Thyroid gland (tissue), 4 donors: ENCODE data around the gene MUC22. TPM values are rescaled to one million over a fixed set of nuclear protein-coding genes. Genes with fewer than 3 reads are reported as not detected.

ENCODE experiments used
- DNase-seq, 2 donors: peaks; one replicate each; pipeline ENCODE4 v3.0.0-alpha.2; 2019
- H3K27ac ChIP-seq, 3 donors: fragments of 200-600 bp; sonication (generic); 1 replicate in 2 of 3; 2 replicates in 1 of 3; pipeline ENCODE4 v1.5.1; 2016 to 2019; ENCODE audit warnings: mild to moderate bottlenecking in 1 of 3, moderate library complexity in 1 of 3
- H3K27me3 ChIP-seq: fragments of 200-600 bp; sonication (generic); one replicate; pipeline ENCODE4 v1.5.1; 2019
- H3K36me3 ChIP-seq, 2 donors: fragments of 200-600 bp; sonication (generic); one replicate each; pipeline ENCODE4 v1.5.1; 2016 to 2019
- H3K4me1 ChIP-seq, 2 donors: fragments of 200-600 bp; sonication (generic); one replicate each; pipeline ENCODE4 v1.5.1; 2017 to 2019
- H3K4me3 ChIP-seq, 3 donors: fragments of 200-600 bp; sonication (generic); replicated peaks in 1 of 3; 1 replicate in 2 of 3; 2 replicates in 1 of 3; pipeline ENCODE4 v1.5.1; 2016; ENCODE audit warnings: mild to moderate bottlenecking in 1 of 3
- H3K9me3 ChIP-seq: fragments of 200-600 bp; sonication (generic); one replicate; pipeline ENCODE4 v1.5.1; 2017
- CTCF ChIP-seq, 6 experiments: fragments of 200-600 bp in 3 of 6; fragments of 450-650 bp in 3 of 6; sonication (generic) in 3 of 6; IDR thresholded peaks; one replicate each; pipeline ENCODE4 v1.5.1; 2016 to 2019; ENCODE audit warnings: antibody characterized with exemption in 6 of 6, mild to moderate bottlenecking in 2 of 6, inconsistent platforms in 1 of 6, moderate library complexity in 1 of 6
- POLR2A ChIP-seq, 2 donors: fragments of 450-650 bp; IDR thresholded peaks; one replicate each; pipeline ENCODE4 v1.6.1; 2017; ENCODE audit warnings: antibody characterized with exemption in 2 of 2, mild to moderate bottlenecking in 2 of 2, moderate library complexity in 1 of 2
- WGBS, 2 donors: methylation state at CpG; one replicate each; pipeline ENCODE4 v1.1.5; 2017; 5-methylcytosine and 5-hydroxymethylcytosine counted together
- intact Hi-C: fragments of 100-400 bp; cut with DNase I; formaldehyde crosslinking; loops from one replicate; pipeline ENCODE4 v1.15.1; 2023
- total RNA-seq, 4 donors: library from RNA; depleted of rRNA; stranded (reverse); fragments of >200 nt; gene quantifications; one replicate each; pipeline ENCODE4 v1.2.3, GENCODE V29; 2016

MUC22 gene
- total RNA-seq, 4 donors from 2014 or later = not detected

GRCh38 chr6:31068669-31069340, 58.5 kb downstream of the MUC22 start:
- intact Hi-C loops = no loop called here

GRCh38 chr6:31070711-31071197, 60.5 kb downstream of the MUC22 start:
- intact Hi-C loops = no loop called here
- peak; percentile 62 to 80 for DNase-seq
- Histone ChIP-seq H3K4me1 (peaks cover 26 to 27% of the 10 kb centered on the region in 2 donors), H3K9me3 (no peaks in the 10 kb centered on the region), H3K4me3 (no peak overlapping the region), H3K27me3 (no peaks in the 10 kb centered on the region), H3K27ac (peak overlapping the region; percentile 30 to 98 (median 33)), H3K36me3 (no peaks in the 10 kb centered on the region)
- no peak for TF ChIP-seq POLR2A (IDR thresholded peaks at IDR 0.05)
- TF ChIP-seq CTCF (IDR thresholded peaks at IDR 0.05) = peak in 4 of 6 experiments; percentile 57 to 82 (median 74)
- WGBS, 2 donors = 48 to 54% methylated on average over 6 of the region's 6 CpGs

More at GRCh38 chr6:31068669-31069340, 58.5 kb downstream of the MUC22 start:
- no peaks in the 10 kb centered on the region for H3K9me3 ChIP-seq
- peaks cover 27 to 34% of the 10 kb centered on the region in 2 donors for H3K4me1 ChIP-seq
- H3K27me3 ChIP-seq = no peaks in the 10 kb centered on the region
- H3K4me3 ChIP-seq = no peak overlapping the region
- peak; percentile 71 to 81 for DNase-seq
- TF ChIP-seq CTCF (IDR thresholded peaks at IDR 0.05) (peak; percentile 55 to 89 (median 72)), POLR2A (IDR thresholded peaks at IDR 0.05) (no peak)
- no peaks in the 10 kb centered on the region for H3K36me3 ChIP-seq
- WGBS, 2 donors = 48 to 55% methylated on average over 13 of the region's 13 CpGs
- H3K27ac ChIP-seq = no peak overlapping the region

- 94 to 97% methylated on average over 4 of the region's 4 CpGs for WGBS, 2 donors
- no peak for DNase-seq
- Histone ChIP-seq H3K4me3 (no peak overlapping the region), H3K36me3 (no peaks in the 10 kb centered on the region), H3K4me1 (peaks cover 17 to 28% of the 10 kb centered on the region in 2 donors), H3K27ac (peak overlapping the region in 1 of 3 donors; percentile 98), H3K9me3 (no peaks in the 10 kb centered on the region), H3K27me3 (no peaks in the 10 kb centered on the region)
- TF ChIP-seq POLR2A (IDR thresholded peaks at IDR 0.05) = no peak
- no peak for TF ChIP-seq CTCF (IDR thresholded peaks at IDR 0.05)
- intact Hi-C loops = no loop called here
Measured at GRCh38 chr6:31074401-31074800, 64.1 kb downstream of the MUC22 start.

GRCh38 chr6:31075528-31075927, 65.3 kb downstream of the MUC22 start:
- H3K27ac ChIP-seq = no peak overlapping the region
- H3K27me3 ChIP-seq = no peaks in the 10 kb centered on the region
- no peak for DNase-seq
- H3K36me3 ChIP-seq = no peaks in the 10 kb centered on the region
- H3K9me3 ChIP-seq = no peaks in the 10 kb centered on the region
- no peak overlapping the region for H3K4me3 ChIP-seq
- WGBS, 2 donors = 90 to 93% methylated on average over 1 of the region's 1 CpG
- H3K4me1 ChIP-seq = peaks cover 17 to 32% of the 10 kb centered on the region in 2 donors
- intact Hi-C loops = no loop called here
- TF ChIP-seq CTCF (IDR thresholded peaks at IDR 0.05) (no peak), POLR2A (IDR thresholded peaks at IDR 0.05) (no peak)

GRCh38 chr6:31076611-31077010, 66.3 kb downstream of the MUC22 start:
- no peak for DNase-seq
- H3K27ac ChIP-seq = no peak overlapping the region
- no peaks in the 10 kb centered on the region for H3K36me3 ChIP-seq
- H3K9me3 ChIP-seq = no peaks in the 10 kb centered on the region
- TF ChIP-seq POLR2A (IDR thresholded peaks at IDR 0.05) (no peak), CTCF (IDR thresholded peaks at IDR 0.05) (no peak)
- H3K27me3 ChIP-seq = no peaks in the 10 kb centered on the region
- WGBS, 2 donors = 89 to 90% methylated on average over 4 of the region's 4 CpGs
- peaks cover 17 to 24% of the 10 kb centered on the region in 2 donors for H3K4me1 ChIP-seq
- intact Hi-C loops = no loop called here
- no peak overlapping the region for H3K4me3 ChIP-seq
